ENCODE results near the gene LRRC49.

GRCh38 chr15:71088683-71089082, 196.1 kb downstream of the LRRC49 start:
- TF ChIP-seq, protein P1, sequence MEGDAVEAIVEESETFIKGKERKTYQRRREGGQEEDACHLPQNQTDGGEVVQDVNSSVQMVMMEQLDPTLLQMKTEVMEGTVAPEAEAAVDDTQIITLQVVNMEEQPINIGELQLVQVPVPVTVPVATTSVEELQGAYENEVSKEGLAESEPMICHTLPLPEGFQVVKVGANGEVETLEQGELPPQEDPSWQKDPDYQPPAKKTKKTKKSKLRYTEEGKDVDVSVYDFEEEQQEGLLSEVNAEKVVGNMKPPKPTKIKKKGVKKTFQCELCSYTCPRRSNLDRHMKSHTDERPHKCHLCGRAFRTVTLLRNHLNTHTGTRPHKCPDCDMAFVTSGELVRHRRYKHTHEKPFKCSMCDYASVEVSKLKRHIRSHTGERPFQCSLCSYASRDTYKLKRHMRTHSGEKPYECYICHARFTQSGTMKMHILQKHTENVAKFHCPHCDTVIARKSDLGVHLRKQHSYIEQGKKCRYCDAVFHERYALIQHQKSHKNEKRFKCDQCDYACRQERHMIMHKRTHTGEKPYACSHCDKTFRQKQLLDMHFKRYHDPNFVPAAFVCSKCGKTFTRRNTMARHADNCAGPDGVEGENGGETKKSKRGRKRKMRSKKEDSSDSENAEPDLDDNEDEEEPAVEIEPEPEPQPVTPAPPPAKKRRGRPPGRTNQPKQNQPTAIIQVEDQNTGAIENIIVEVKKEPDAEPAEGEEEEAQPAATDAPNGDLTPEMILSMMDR (IDR thresholded peaks at IDR 0.05): no peak
- TF ChIP-seq POLR2A (IDR thresholded peaks at IDR 0.05) (no peak), POLR2AphosphoS5 (IDR thresholded peaks at IDR 0.05) (no peak), EP300 (IDR thresholded peaks at IDR 0.05) (no peak)
